Forelimb muscle (tissue), 1 donor: ENCODE results near the gene ALKBH2. TPM values are rescaled to one million over a fixed set of nuclear protein-coding genes. Genes with fewer than 3 reads are reported as not detected.

Experiments used
- DNase-seq: peaks from one replicate; pipeline ENCODE4 v3.0.0-alpha.2; 2013; ENCODE audit warnings: low read depth
- polyA plus RNA-seq: library from polyadenylated mRNA; unstranded; fragments of 120-200 nt; gene quantifications from one replicate; pipeline ENCODE4 v1.2.1, GENCODE V29; 2013; ENCODE audit not compliant: insufficient read length

The ALKBH2 gene
- polyA plus RNA-seq, 1 donor, result 17.5 TPM

- no peak for DNase-seq
Measured at GRCh38 chr12:109114644-109115043, 21.4 kb upstream of the ALKBH2 start.

GRCh38 chr12:109113661-109114321, 20.5 kb upstream of the ALKBH2 start:
- DNase-seq, result no peak

GRCh38 chr12:109112720-109113465, 19.6 kb upstream of the ALKBH2 start:
- no peak for DNase-seq

- DNase-seq, result no peak
Measured at GRCh38 chr12:109110988-109111495, 17.8 kb upstream of the ALKBH2 start.

GRCh38 chr12:109109746-109110350, 16.6 kb upstream of the ALKBH2 start:
- no peak for DNase-seq

GRCh38 chr12:109105176-109105575, 11.9 kb upstream of the ALKBH2 start:
- no peak for DNase-seq

- no peak for DNase-seq
Measured at GRCh38 chr12:109102491-109102890, 9.2 kb upstream of the ALKBH2 start.

GRCh38 chr12:109100741-109101140, 7.5 kb upstream of the ALKBH2 start:
- DNase-seq, result no peak

GRCh38 chr12:109099431-109100020, 6.3 kb upstream of the ALKBH2 start:
- no peak for DNase-seq

GRCh38 chr12:109098651-109099050, 5.4 kb upstream of the ALKBH2 start:
- no peak for DNase-seq

GRCh38 chr12:109098183-109098604, 4.9 kb upstream of the ALKBH2 start:
- no peak for DNase-seq

- peak; percentile 87 for DNase-seq
Measured at GRCh38 chr12:109097435-109098182, 4.3 kb upstream of the ALKBH2 start, which contains the start of gene UNG. UNG (plus strand) TSS chr12:109097597; CDS start chr12:109097680, 83 bp downstream.

- DNase-seq, result no peak
Measured at GRCh38 chr12:109097140-109097434, 3.8 kb upstream of the ALKBH2 start.

GRCh38 chr12:109092497-109093021, 713 bp downstream of the ALKBH2 start:
- DNase-seq, result no peak

GRCh38 chr12:109089683-109090082, 3.6 kb downstream of the ALKBH2 start:
- DNase-seq, result no peak

- no peak for DNase-seq
Measured at GRCh38 chr12:109088818-109089217, 4.5 kb downstream of the ALKBH2 start.

GRCh38 chr12:109087250-109087649, 6.0 kb downstream of the ALKBH2 start:
- DNase-seq, result no peak

- no peak for DNase-seq
Measured at GRCh38 chr12:109085590-109085989, 7.7 kb downstream of the ALKBH2 start.

GRCh38 chr12:109084425-109084824, 8.8 kb downstream of the ALKBH2 start:
- no peak for DNase-seq

GRCh38 chr12:109082751-109083150, 10.5 kb downstream of the ALKBH2 start:
- DNase-seq, result no peak

- DNase-seq, result no peak
Measured at GRCh38 chr12:109074866-109075265, 18.4 kb downstream of the ALKBH2 start.
